ENCODE data around the gene MASP2.
"Not testable (repeated sequence)": the region's sequence is repeated elsewhere in the genome, so short reads cannot be mapped to it uniquely, and the experiment has no call there.

MASP2 gene

DNA sequence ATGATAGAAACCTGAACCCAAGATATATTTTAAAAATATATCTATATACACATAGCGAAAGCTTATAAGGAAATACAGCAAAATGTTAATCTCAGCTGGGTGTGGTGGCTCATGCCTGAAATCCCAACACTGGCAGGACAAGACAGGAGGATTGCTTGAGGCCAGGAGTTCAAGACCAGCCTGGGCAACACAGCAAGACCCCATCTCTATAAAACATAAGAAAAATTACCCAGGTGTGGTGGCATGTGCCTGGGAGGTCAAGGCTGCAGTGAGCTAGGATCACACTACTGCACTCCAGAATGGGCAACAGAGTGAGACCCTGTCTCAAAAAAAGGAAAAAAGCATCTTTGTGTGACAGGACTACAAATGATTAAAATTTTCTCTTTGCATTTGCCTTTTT lies 18.8 kb upstream of the MASP2 start:
- no peak overlapping the region for H3K9ac ChIP-seq (ENCODE audit: low read depth, low read length)
- H3K36me3 ChIP-seq (ENCODE audit: insufficient read depth, low read length) = peaks cover 64% of the 10 kb centered on the region
- H3K4me1 ChIP-seq (ENCODE audit: control insufficient read depth, insufficient read depth, low read length) = peaks cover 11% of the 10 kb centered on the region
- no peak overlapping the region for H3K4me2 ChIP-seq (ENCODE audit: low read length)
- no peaks in the 10 kb centered on the region for H3K27me3 ChIP-seq (ENCODE audit: control insufficient read depth, insufficient read depth, low read length)
- no peak overlapping the region for H3K4me3 ChIP-seq (ENCODE audit: low read length)
- no peaks in the 10 kb centered on the region for H3K9me3 ChIP-seq (replicated peaks; ENCODE audit: low read length)

- no peak overlapping the region for H3K4me2 ChIP-seq (ENCODE audit: low read length)
- H3K27me3 ChIP-seq (ENCODE audit: control insufficient read depth, insufficient read depth, low read length) = no peaks in the 10 kb centered on the region
- peaks cover 58% of the 10 kb centered on the region for H3K36me3 ChIP-seq (ENCODE audit: insufficient read depth, low read length)
- H3K4me1 ChIP-seq (ENCODE audit: control insufficient read depth, insufficient read depth, low read length) = peaks cover 14% of the 10 kb centered on the region
- no peak overlapping the region for H3K4me3 ChIP-seq (ENCODE audit: low read length)
- H3K9me3 ChIP-seq (replicated peaks; ENCODE audit: low read length) = no peaks in the 10 kb centered on the region
- no peak overlapping the region for H3K9ac ChIP-seq (ENCODE audit: low read depth, low read length)
Observed at GRCh38 chr1:11064942-11065341, 17.9 kb upstream of the MASP2 start.

DNA sequence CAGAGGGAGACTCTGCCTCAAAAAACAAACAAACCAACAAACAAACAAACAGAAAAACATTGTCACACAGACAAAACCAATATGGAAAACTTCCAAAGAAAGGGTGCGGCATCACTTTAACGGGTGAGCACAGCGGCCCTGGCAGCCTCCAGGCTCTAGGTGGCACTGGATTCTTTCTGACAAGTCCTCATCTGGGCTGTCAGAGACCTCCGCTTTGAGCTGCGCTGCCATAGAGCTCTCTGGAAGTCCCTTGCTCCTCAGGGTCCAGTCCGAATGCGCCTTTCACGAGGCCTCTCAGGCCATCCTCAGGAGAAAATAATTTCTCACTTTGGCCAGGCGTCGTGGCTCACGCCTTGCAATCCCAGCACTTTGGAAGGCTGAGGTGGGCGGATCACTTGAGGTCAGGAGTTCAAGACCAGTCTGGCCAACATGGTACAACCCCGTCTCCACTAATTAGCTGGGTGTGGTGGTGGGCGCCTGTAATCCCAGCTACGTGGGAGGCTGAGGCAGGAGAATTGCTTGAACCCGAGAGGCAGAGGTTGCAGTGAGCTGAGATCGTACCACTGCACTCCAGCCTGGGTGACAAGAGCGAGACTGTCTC lies 17.0 kb upstream of the MASP2 start:
- peaks cover 49% of the 10 kb centered on the region for H3K36me3 ChIP-seq (ENCODE audit: insufficient read depth, low read length)

GRCh38 chr1:11062965-11063401 lies 15.9 kb upstream of the MASP2 start:
- no peak overlapping the region for H3K4me2 ChIP-seq (ENCODE audit: low read length)
- no peak overlapping the region for H3K9ac ChIP-seq (ENCODE audit: low read depth, low read length)
- H3K4me1 ChIP-seq (ENCODE audit: control insufficient read depth, insufficient read depth, low read length) = peaks cover 14% of the 10 kb centered on the region
- H3K27me3 ChIP-seq (ENCODE audit: control insufficient read depth, insufficient read depth, low read length) = no peaks in the 10 kb centered on the region
- no peaks in the 10 kb centered on the region for H3K9me3 ChIP-seq (replicated peaks; ENCODE audit: low read length)
- peaks cover 41% of the 10 kb centered on the region for H3K36me3 ChIP-seq (ENCODE audit: insufficient read depth, low read length)
- H3K4me3 ChIP-seq (ENCODE audit: low read length) = no peak overlapping the region

More for the DNA sequence above, 17.0 kb upstream of the MASP2 start:
- not testable (repeated sequence) for H3K4me3 ChIP-seq (ENCODE audit: low read length); H3K9ac ChIP-seq (ENCODE audit: low read depth, low read length); H3K9me3 ChIP-seq (replicated peaks; ENCODE audit: low read length); H3K27me3 ChIP-seq (ENCODE audit: control insufficient read depth, insufficient read depth, low read length); H3K4me2 ChIP-seq (ENCODE audit: low read length)
- H3K4me1 ChIP-seq (ENCODE audit: control insufficient read depth, insufficient read depth, low read length) = peaks cover 14% of the 10 kb centered on the region

- Histone ChIP-seq H3K27me3 (ENCODE audit: control insufficient read depth, insufficient read depth, low read length) (no peaks in the 10 kb centered on the region), H3K9me3 (replicated peaks; ENCODE audit: low read length) (no peaks in the 10 kb centered on the region), H3K4me3 (ENCODE audit: low read length) (no peak overlapping the region), H3K4me2 (ENCODE audit: low read length) (no peak overlapping the region), H3K36me3 (ENCODE audit: insufficient read depth, low read length) (peaks cover 40% of the 10 kb centered on the region), H3K9ac (ENCODE audit: low read depth, low read length) (no peak overlapping the region), H3K4me1 (ENCODE audit: control insufficient read depth, insufficient read depth, low read length) (peaks cover 14% of the 10 kb centered on the region)
Observed at GRCh38 chr1:11061652-11062365, 14.8 kb upstream of the MASP2 start.

GRCh38 chr1:11059968-11060830 lies 13.2 kb upstream of the MASP2 start, which contains the start of gene SRM:
SRM (minus strand) TSS chr1:11060018; CDS start chr1:11059943, 75 bp downstream.
- peak within 1 kb of the TSS; percentile 97 for H3K4me2 ChIP-seq (ENCODE audit: low read length)
- no peaks in the 10 kb centered on the region for H3K27me3 ChIP-seq (ENCODE audit: control insufficient read depth, insufficient read depth, low read length)
- H3K36me3 ChIP-seq (ENCODE audit: insufficient read depth, low read length) = peaks cover 36% of the 10 kb centered on the region
- H3K4me3 ChIP-seq (ENCODE audit: low read length) = peak within 1 kb of the TSS; percentile 92
- H3K9ac ChIP-seq (ENCODE audit: low read depth, low read length) = peak within 1 kb of the TSS; percentile 91
- H3K4me1 ChIP-seq (ENCODE audit: control insufficient read depth, insufficient read depth, low read length) = peaks cover 14% of the 10 kb centered on the region
- no peaks in the 10 kb centered on the region for H3K9me3 ChIP-seq (replicated peaks; ENCODE audit: low read length)

- peak overlapping the region; percentile 91 for H3K9ac ChIP-seq (ENCODE audit: low read depth, low read length)
- H3K36me3 ChIP-seq (ENCODE audit: insufficient read depth, low read length) = peaks cover 34% of the 10 kb centered on the region
- H3K4me1 ChIP-seq (ENCODE audit: control insufficient read depth, insufficient read depth, low read length) = peaks cover 14% of the 10 kb centered on the region
- no peaks in the 10 kb centered on the region for H3K9me3 ChIP-seq (replicated peaks; ENCODE audit: low read length)
- H3K4me2 ChIP-seq (ENCODE audit: low read length) = peak overlapping the region; percentile 97
- peak overlapping the region; percentile 91 for H3K4me3 ChIP-seq (ENCODE audit: low read length)
- no peaks in the 10 kb centered on the region for H3K27me3 ChIP-seq (ENCODE audit: control insufficient read depth, insufficient read depth, low read length)
Observed at GRCh38 chr1:11059155-11059967, 12.3 kb upstream of the MASP2 start.

DNA sequence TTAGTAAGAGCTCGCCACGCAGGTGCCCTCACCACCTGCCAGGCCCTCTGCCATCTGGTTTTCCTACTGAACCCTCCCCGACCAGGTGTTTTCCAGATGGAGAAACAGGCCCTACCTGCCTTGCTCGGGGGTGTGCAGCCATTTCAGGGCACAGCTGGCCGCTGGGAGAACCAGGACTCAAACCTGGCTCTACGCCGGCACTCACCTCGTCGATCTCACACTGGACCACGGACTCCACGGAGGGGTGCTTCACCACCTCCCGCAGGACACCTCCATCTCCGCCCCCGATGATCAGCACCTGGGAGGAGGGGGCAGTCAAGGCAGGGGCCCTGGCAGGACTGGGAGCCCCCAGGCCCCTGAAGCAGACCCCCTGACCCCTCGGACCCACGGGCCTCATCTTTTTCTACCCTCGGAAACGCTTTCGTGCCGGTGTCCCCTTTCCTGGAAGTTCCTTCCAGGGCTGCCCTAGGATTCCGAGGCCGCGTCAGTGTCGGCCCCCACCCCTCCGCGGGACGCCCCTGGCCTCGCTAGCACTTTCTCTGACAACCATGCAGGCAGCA lies 11.6 kb upstream of the MASP2 start:
- H3K4me2 ChIP-seq (ENCODE audit: low read length) = peak overlapping the region; percentile 97
- peaks cover 14% of the 10 kb centered on the region for H3K4me1 ChIP-seq (ENCODE audit: control insufficient read depth, insufficient read depth, low read length)
- H3K9ac ChIP-seq (ENCODE audit: low read depth, low read length) = peak overlapping the region; percentile 91
- no peaks in the 10 kb centered on the region for H3K9me3 ChIP-seq (replicated peaks; ENCODE audit: low read length)
- H3K27me3 ChIP-seq (ENCODE audit: control insufficient read depth, insufficient read depth, low read length) = no peaks in the 10 kb centered on the region
- H3K36me3 ChIP-seq (ENCODE audit: insufficient read depth, low read length) = peaks cover 32% of the 10 kb centered on the region
- peak overlapping the region; percentile 91 for H3K4me3 ChIP-seq (ENCODE audit: low read length)

GRCh38 chr1:11058026-11058425 lies 11.0 kb upstream of the MASP2 start:
- Histone ChIP-seq H3K9ac (ENCODE audit: low read depth, low read length) (no peak overlapping the region), H3K4me2 (ENCODE audit: low read length) (no peak overlapping the region), H3K4me1 (ENCODE audit: control insufficient read depth, insufficient read depth, low read length) (peaks cover 10% of the 10 kb centered on the region), H3K4me3 (ENCODE audit: low read length) (no peak overlapping the region), H3K27me3 (ENCODE audit: control insufficient read depth, insufficient read depth, low read length) (no peaks in the 10 kb centered on the region), H3K9me3 (replicated peaks; ENCODE audit: low read length) (no peaks in the 10 kb centered on the region), H3K36me3 (ENCODE audit: insufficient read depth, low read length) (peaks cover 30% of the 10 kb centered on the region)

- no peak overlapping the region for H3K4me3 ChIP-seq (ENCODE audit: low read length)
- H3K36me3 ChIP-seq (ENCODE audit: insufficient read depth, low read length) = peaks cover 30% of the 10 kb centered on the region
- H3K27me3 ChIP-seq (ENCODE audit: control insufficient read depth, insufficient read depth, low read length) = no peaks in the 10 kb centered on the region
- H3K4me1 ChIP-seq (ENCODE audit: control insufficient read depth, insufficient read depth, low read length) = peaks cover 5% of the 10 kb centered on the region
- H3K9me3 ChIP-seq (replicated peaks; ENCODE audit: low read length) = no peaks in the 10 kb centered on the region
- no peak overlapping the region for H3K9ac ChIP-seq (ENCODE audit: low read depth, low read length)
- no peak overlapping the region for H3K4me2 ChIP-seq (ENCODE audit: low read length)
Observed at GRCh38 chr1:11057477-11057876, 10.4 kb upstream of the MASP2 start.
